ENCODE results near the gene RAP1GAP2.
"Not testable (repeated sequence)": the region's sequence is repeated elsewhere in the genome, so short reads cannot be mapped to it uniquely, and the experiment has no call there.

RAP1GAP2 gene

DNA sequence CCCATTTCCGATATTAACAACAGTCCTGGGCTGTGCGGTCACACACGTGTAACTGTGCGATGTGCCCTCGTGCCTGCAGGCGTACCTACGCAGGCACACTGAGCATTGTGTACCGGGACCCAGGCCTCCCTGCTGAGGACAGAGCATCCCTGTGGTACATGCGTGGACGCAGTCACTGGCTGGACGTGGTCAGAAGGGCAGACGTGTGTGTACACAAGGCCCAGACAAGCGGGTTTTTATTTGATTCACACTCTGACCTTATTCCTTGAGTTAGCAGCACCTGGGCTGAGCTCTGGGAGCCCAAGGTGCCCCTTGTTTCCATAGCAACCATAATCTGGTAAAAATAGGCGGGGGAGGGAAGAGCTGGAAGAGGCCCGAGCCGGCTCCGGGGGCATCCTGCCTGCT, 19.5 kb downstream of the RAP1GAP2 start:
- TF ChIP-seq RARB (CRISPR knock-in tag; IDR thresholded peaks at IDR 0.05) (no peak), PPARA (CRISPR knock-in tag; IDR thresholded peaks at IDR 0.05; ENCODE audit: borderline replicate concordance) (no peak), GLIS3 (CRISPR knock-in tag; IDR thresholded peaks at IDR 0.05) (no peak), OSR1 (CRISPR knock-in tag; IDR thresholded peaks at IDR 0.05) (no peak), ZC3H10 (CRISPR knock-in tag; IDR thresholded peaks at IDR 0.05) (no peak), CSDC2 (CRISPR knock-in tag; IDR thresholded peaks at IDR 0.05) (no peak), TOX (CRISPR knock-in tag; IDR thresholded peaks at IDR 0.05; ENCODE audit: borderline replicate concordance) (no peak), PATZ1 (CRISPR knock-in tag; IDR thresholded peaks at IDR 0.05; ENCODE audit: borderline replicate concordance) (no peak), POU6F1 (CRISPR knock-in tag; IDR thresholded peaks at IDR 0.05; ENCODE audit: borderline replicate concordance, low read depth) (no peak), CSRNP3 (CRISPR knock-in tag; IDR thresholded peaks at IDR 0.05) (no peak), ARNTL (CRISPR knock-in tag; IDR thresholded peaks at IDR 0.05; ENCODE audit: borderline replicate concordance, low read depth) (no peak), ZFP30 (CRISPR knock-in tag; IDR thresholded peaks at IDR 0.05) (no peak), ZNF70 (CRISPR knock-in tag; IDR thresholded peaks at IDR 0.05) (no peak)
- no peak for ATAC-seq

- no peak for ATAC-seq
- TF ChIP-seq TOX (CRISPR knock-in tag; IDR thresholded peaks at IDR 0.05; ENCODE audit: borderline replicate concordance) (no peak), ZNF70 (CRISPR knock-in tag; IDR thresholded peaks at IDR 0.05) (no peak), ISL1 (CRISPR knock-in tag; IDR thresholded peaks at IDR 0.05) (no peak), GLIS3 (CRISPR knock-in tag; IDR thresholded peaks at IDR 0.05) (no peak), SNAI2 (CRISPR knock-in tag; IDR thresholded peaks at IDR 0.05) (no peak), CSRNP3 (CRISPR knock-in tag; IDR thresholded peaks at IDR 0.05) (no peak), PATZ1 (CRISPR knock-in tag; IDR thresholded peaks at IDR 0.05; ENCODE audit: borderline replicate concordance) (no peak), POU6F1 (CRISPR knock-in tag; IDR thresholded peaks at IDR 0.05; ENCODE audit: borderline replicate concordance, low read depth) (no peak)
- TF ChIP-seq, protein P1, sequence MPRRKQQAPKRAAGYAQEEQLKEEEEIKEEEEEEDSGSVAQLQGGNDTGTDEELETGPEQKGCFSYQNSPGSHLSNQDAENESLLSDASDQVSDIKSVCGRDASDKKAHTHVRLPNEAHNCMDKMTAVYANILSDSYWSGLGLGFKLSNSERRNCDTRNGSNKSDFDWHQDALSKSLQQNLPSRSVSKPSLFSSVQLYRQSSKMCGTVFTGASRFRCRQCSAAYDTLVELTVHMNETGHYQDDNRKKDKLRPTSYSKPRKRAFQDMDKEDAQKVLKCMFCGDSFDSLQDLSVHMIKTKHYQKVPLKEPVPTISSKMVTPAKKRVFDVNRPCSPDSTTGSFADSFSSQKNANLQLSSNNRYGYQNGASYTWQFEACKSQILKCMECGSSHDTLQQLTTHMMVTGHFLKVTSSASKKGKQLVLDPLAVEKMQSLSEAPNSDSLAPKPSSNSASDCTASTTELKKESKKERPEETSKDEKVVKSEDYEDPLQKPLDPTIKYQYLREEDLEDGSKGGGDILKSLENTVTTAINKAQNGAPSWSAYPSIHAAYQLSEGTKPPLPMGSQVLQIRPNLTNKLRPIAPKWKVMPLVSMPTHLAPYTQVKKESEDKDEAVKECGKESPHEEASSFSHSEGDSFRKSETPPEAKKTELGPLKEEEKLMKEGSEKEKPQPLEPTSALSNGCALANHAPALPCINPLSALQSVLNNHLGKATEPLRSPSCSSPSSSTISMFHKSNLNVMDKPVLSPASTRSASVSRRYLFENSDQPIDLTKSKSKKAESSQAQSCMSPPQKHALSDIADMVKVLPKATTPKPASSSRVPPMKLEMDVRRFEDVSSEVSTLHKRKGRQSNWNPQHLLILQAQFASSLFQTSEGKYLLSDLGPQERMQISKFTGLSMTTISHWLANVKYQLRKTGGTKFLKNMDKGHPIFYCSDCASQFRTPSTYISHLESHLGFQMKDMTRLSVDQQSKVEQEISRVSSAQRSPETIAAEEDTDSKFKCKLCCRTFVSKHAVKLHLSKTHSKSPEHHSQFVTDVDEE (CRISPR knock-in tag; IDR thresholded peaks at IDR 0.05): no peak
These were observed 20.4 kb downstream of the RAP1GAP2 start for GRCh38 chr17:2816688-2817087.

DNA sequence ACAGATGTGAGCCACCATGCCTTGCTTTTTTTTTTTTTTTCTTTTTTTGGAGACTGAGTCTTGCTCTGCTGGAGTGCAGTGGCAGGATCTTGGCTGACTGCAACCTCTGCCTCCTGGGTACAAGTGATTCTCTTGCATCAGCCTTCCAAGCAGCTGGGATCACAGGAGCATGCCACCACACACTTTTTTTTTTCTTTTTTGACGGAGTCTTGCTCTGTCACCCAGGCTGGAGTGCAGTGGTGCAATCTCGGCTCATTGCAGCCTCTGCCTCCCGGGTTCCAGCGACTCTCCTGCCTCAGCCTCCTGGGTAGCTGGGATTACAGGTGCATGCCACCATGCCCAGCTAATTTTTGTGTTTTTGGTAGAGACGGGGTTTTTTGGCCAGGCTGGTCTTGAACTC, 23.1 kb downstream of the RAP1GAP2 start:
- ATAC-seq: not testable (repeated sequence)
